Neural cell (in vitro differentiated cells): ENCODE measurements around the gene ZNF331. TPM values are rescaled to one million over a fixed set of nuclear protein-coding genes. Genes with fewer than 3 reads are reported as not detected.

Experiments used
- H2AFZ ChIP-seq: fragments of 200-600, 300-800 bp; sonication (generic), shearing (Covaris generic); 2 replicates; pipeline ENCODE4 v1.6.0; 2014; ENCODE audit warnings: low read depth, mild to moderate bottlenecking, antibody characterized with exemption, low read length, moderate library complexity
- H3F3A ChIP-seq: fragments of 200-600 bp; shearing (Covaris generic); 2 replicates; pipeline ENCODE4 v1.6.1; 2016; ENCODE audit warnings: mild to moderate bottlenecking, moderate library complexity, mixed read lengths, antibody characterized with exemption, low read length; ENCODE audit not compliant: insufficient read depth, poor library complexity, severe bottlenecking
- H3K27ac ChIP-seq: fragments of 200-600, 300-800 bp; sonication (generic), shearing (Covaris generic); 2 replicates; pipeline ENCODE4 v1.5.1; 2014; ENCODE audit warnings: mild to moderate bottlenecking, low read length, moderate library complexity
- H3K27me3 ChIP-seq: fragments of 300-800, 200-600 bp; sonication (generic), shearing (Covaris generic); 2 replicates; pipeline ENCODE4 v1.6.0; 2014; ENCODE audit warnings: mild to moderate bottlenecking, low read depth, low read length, moderate library complexity; ENCODE audit not compliant: insufficient read depth
- H3K36me3 ChIP-seq: fragments of 300-800, 200-600 bp; sonication (generic), shearing (Covaris generic); 2 replicates; pipeline ENCODE4 v1.5.1; 2014; ENCODE audit warnings: mild to moderate bottlenecking, antibody characterized with exemption, low read length, moderate library complexity; ENCODE audit not compliant: insufficient read depth
- H3K4me2 ChIP-seq: fragments of 300-800, 200-600 bp; sonication (generic), shearing (Covaris generic); 2 replicates; pipeline ENCODE4 v1.6.0; 2014; ENCODE audit warnings: mild to moderate bottlenecking, low read length
- H3K4me3 ChIP-seq: fragments of 300-800, 200-600 bp; sonication (generic), shearing (Covaris generic); 2 replicates; pipeline ENCODE4 v1.5.1; 2014; ENCODE audit warnings: mild to moderate bottlenecking, low read length, moderate library complexity
- H3K79me2 ChIP-seq: fragments of 200-600 bp; shearing (Covaris generic); replicated peaks from 2 replicates; pipeline ENCODE4 v1.6.0; 2014; ENCODE audit warnings: mild to moderate bottlenecking, low read length, moderate library complexity; ENCODE audit not compliant: insufficient read depth
- H3K9ac ChIP-seq: fragments of 300-800, 200-600 bp; sonication (generic), shearing (Covaris generic); 2 replicates; pipeline ENCODE4 v1.6.1; 2016; ENCODE audit warnings: mild to moderate bottlenecking, low read length, mixed read lengths
- H3K9me2 ChIP-seq: fragments of 200-600 bp; shearing (Covaris generic); 2 replicates; pipeline ENCODE4 v1.6.1; 2016; ENCODE audit warnings: mild to moderate bottlenecking, low read length, mixed read lengths; ENCODE audit not compliant: insufficient read depth
- H3K9me3 ChIP-seq: fragments of 200-600, 300-800 bp; sonication (generic), shearing (Covaris generic); 2 replicates; pipeline ENCODE4 v1.6.1; 2016; ENCODE audit warnings: mild to moderate bottlenecking, mixed run types, low read length, moderate library complexity, mixed read lengths
- H4K20me1 ChIP-seq: fragments of 200-600 bp; shearing (Covaris generic); 2 replicates; pipeline ENCODE4 v1.6.1; 2016; ENCODE audit warnings: mild to moderate bottlenecking, mixed run types; ENCODE audit not compliant: insufficient read depth
- EP300 ChIP-seq: fragments of 450-650 bp; conservative IDR thresholded peaks from 2 replicates; pipeline ENCODE4 v1.6.1; 2014; ENCODE audit warnings: antibody characterized with exemption, mild to moderate bottlenecking, moderate library complexity; ENCODE audit not compliant: poor library complexity, severe bottlenecking
- EZH2 ChIP-seq: fragments of 200-600, 300-800 bp; shearing (Covaris generic), sonication (generic); IDR thresholded peaks from 2 replicates; pipeline ENCODE4 v1.6.1; 2014; ENCODE audit warnings: antibody characterized with exemption, low read length, borderline replicate concordance, mild to moderate bottlenecking; ENCODE audit not compliant: insufficient read depth, poor library complexity, severe bottlenecking
- MXI1 ChIP-seq: fragments of 450-650 bp; conservative IDR thresholded peaks from 2 replicates; pipeline ENCODE4 v1.6.1; 2014; ENCODE audit warnings: antibody characterized with exemption, mild to moderate bottlenecking; ENCODE audit not compliant: poor library complexity, severe bottlenecking
- POLR2AphosphoS5 ChIP-seq: IDR thresholded peaks from 2 replicates; pipeline ENCODE4 v1.6.1; 2012
- RAD21 ChIP-seq: fragments of 450-650 bp; conservative IDR thresholded peaks from 2 replicates; pipeline ENCODE4 v1.6.1; 2014; ENCODE audit warnings: antibody characterized with exemption, mild to moderate bottlenecking, moderate library complexity
- SMC3 ChIP-seq: fragments of 450-650 bp; conservative IDR thresholded peaks from 2 replicates; pipeline ENCODE4 v1.6.1; 2014; ENCODE audit warnings: antibody characterized with exemption, mild to moderate bottlenecking, moderate library complexity; ENCODE audit not compliant: poor library complexity
- TAF1 ChIP-seq: IDR thresholded peaks from 2 replicates; pipeline ENCODE4 v1.6.1; 2012; ENCODE audit warnings: low read depth
- polyA plus RNA-seq: library from polyadenylated mRNA; depleted of rRNA; stranded (reverse); fragments of >200 nt; gene quantifications from 2 replicates; pipeline ENCODE4 v1.2.3, GENCODE V29; 2014
- TF ChIP-seq, protein P1 (sequence below): fragments of 450-650 bp; IDR thresholded peaks from 2 replicates; pipeline ENCODE4 v1.5.1; 2014; ENCODE audit warnings: antibody characterized with exemption, mild to moderate bottlenecking, moderate library complexity; ENCODE audit not compliant: poor library complexity, severe bottlenecking
- TF ChIP-seq, protein P2 (sequence below): IDR thresholded peaks from 2 replicates; pipeline ENCODE4 v1.6.1; 2012; ENCODE audit warnings: borderline replicate concordance

The ZNF331 gene
- polyA plus RNA-seq, 1 donor from 2014 or later = 10.7 TPM

DNA sequence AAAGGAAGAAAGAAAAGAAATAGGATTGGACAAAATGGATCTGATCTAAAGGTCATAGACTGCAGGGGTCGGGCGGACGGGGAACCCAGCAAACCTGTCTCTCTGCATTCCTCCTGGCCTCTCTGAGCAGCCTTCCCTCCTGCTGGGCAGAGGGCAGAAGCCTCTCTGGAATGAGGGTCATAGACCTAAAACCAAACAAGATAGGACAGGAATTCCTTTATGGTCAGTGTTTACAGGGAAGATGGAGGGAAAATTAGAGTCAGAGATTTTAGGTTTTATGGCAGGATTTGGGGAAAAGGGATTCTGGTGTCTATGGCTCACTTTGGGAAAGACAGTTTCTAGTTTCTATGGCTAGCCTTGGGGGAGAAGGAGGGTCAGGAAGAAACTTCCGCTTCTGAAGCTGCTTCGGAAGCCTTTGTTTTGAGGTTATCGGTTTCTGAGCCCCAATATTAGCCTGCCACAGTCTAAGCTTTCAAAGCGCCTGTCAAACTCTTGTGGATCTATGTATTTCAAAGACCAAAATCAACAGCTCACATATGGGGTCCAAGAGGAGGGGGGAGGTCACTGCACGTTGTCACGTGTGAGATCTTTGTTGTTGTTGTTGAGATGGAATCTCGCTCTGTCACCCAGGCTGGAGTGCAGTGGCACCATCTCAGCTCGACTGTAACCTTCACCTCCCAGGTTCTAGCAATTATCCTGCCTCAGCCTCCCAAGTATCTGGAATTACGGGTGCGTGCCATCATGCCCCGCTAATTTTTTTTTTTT lies 75.0 kb downstream of the ZNF331 start:
- H3K27me3 ChIP-seq = no peaks in the 10 kb centered on the region
- H3K4me2 ChIP-seq = no peak overlapping the region
- no peak overlapping the region for H2AFZ ChIP-seq
- H3F3A ChIP-seq = no peaks in the 10 kb centered on the region
- no peaks in the 10 kb centered on the region for H4K20me1 ChIP-seq
- no peak overlapping the region for H3K9ac ChIP-seq
- no peaks in the 10 kb centered on the region for H3K36me3 ChIP-seq
- TF ChIP-seq EP300 (no peak), MXI1 (no peak), EZH2 (no peak), TAF1 (no peak), RAD21 (no peak), SMC3 (no peak), POLR2AphosphoS5 (no peak)
- TF ChIP-seq, protein P1, sequence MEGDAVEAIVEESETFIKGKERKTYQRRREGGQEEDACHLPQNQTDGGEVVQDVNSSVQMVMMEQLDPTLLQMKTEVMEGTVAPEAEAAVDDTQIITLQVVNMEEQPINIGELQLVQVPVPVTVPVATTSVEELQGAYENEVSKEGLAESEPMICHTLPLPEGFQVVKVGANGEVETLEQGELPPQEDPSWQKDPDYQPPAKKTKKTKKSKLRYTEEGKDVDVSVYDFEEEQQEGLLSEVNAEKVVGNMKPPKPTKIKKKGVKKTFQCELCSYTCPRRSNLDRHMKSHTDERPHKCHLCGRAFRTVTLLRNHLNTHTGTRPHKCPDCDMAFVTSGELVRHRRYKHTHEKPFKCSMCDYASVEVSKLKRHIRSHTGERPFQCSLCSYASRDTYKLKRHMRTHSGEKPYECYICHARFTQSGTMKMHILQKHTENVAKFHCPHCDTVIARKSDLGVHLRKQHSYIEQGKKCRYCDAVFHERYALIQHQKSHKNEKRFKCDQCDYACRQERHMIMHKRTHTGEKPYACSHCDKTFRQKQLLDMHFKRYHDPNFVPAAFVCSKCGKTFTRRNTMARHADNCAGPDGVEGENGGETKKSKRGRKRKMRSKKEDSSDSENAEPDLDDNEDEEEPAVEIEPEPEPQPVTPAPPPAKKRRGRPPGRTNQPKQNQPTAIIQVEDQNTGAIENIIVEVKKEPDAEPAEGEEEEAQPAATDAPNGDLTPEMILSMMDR = no peak
- TF ChIP-seq, protein P2, sequence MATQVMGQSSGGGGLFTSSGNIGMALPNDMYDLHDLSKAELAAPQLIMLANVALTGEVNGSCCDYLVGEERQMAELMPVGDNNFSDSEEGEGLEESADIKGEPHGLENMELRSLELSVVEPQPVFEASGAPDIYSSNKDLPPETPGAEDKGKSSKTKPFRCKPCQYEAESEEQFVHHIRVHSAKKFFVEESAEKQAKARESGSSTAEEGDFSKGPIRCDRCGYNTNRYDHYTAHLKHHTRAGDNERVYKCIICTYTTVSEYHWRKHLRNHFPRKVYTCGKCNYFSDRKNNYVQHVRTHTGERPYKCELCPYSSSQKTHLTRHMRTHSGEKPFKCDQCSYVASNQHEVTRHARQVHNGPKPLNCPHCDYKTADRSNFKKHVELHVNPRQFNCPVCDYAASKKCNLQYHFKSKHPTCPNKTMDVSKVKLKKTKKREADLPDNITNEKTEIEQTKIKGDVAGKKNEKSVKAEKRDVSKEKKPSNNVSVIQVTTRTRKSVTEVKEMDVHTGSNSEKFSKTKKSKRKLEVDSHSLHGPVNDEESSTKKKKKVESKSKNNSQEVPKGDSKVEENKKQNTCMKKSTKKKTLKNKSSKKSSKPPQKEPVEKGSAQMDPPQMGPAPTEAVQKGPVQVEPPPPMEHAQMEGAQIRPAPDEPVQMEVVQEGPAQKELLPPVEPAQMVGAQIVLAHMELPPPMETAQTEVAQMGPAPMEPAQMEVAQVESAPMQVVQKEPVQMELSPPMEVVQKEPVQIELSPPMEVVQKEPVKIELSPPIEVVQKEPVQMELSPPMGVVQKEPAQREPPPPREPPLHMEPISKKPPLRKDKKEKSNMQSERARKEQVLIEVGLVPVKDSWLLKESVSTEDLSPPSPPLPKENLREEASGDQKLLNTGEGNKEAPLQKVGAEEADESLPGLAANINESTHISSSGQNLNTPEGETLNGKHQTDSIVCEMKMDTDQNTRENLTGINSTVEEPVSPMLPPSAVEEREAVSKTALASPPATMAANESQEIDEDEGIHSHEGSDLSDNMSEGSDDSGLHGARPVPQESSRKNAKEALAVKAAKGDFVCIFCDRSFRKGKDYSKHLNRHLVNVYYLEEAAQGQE = no peak
- no peaks in the 10 kb centered on the region for H3K79me2 ChIP-seq
- H3K4me3 ChIP-seq = no peak overlapping the region
- H3K27ac ChIP-seq = no peak overlapping the region
- no peaks in the 10 kb centered on the region for H3K9me3 ChIP-seq
- H3K9me2 ChIP-seq = no peaks in the 10 kb centered on the region

DNA sequence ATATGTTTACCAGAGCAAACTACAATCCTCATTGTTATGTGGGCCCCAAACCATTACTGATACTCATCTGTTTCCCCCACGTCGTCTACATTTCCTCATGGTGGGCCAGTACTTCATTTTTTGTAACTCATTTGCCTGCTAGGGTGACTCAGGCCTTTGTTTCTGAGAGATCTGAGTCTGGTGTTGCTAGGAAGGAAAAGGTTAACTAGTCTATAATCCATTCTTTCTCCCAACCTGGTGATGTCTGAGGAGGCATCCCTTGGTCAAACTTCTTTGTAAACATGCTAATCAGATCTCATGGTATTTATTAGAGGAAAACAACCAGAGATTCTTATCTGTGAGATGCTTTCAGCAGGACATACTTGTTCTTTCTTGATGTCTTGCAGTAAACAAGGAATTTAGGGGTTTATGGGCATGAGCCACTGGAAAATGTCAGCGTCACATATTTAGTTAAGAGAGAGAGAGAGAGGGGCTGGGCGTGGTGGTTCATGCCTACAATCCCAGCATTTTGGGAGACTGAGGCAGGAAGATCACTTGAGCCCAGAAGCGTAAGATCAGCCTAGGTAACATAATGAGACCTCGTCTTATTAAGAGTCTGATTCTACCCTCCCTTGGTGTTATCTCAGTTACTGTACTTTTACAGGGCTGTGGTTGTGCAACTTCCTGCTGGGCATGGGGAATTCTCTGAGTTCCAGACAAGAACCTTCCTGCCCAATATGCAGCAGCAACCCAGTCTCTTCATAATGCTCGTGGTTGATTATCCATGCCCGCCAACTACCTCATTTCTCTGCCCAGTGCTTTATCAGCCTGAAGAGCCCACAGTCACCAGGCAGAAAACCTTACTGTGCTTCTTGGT lies 84.2 kb downstream of the ZNF331 start:
- Histone ChIP-seq H3K9me2 (no peaks in the 10 kb centered on the region), H3K79me2 (no peaks in the 10 kb centered on the region), H3K27ac (no peak overlapping the region), H4K20me1 (no peaks in the 10 kb centered on the region), H3K36me3 (no peaks in the 10 kb centered on the region), H2AFZ (no peak overlapping the region), H3K27me3 (no peaks in the 10 kb centered on the region), H3K9me3 (no peaks in the 10 kb centered on the region), H3K9ac (no peak overlapping the region), H3K4me2 (no peak overlapping the region), H3F3A (no peaks in the 10 kb centered on the region), H3K4me3 (no peak overlapping the region)
- TF ChIP-seq EZH2 = no peak
- no peak for TF ChIP-seq MXI1
- TF ChIP-seq TAF1 = no peak
